NCI-H69 (cell line): ENCODE measurements around the gene CD209.

Source experiments
- DNase-seq: peaks from one replicate; lab custom pipeline; 2025; lab: John Stamatoyannopoulos, UW

CD209 gene

DNA sequence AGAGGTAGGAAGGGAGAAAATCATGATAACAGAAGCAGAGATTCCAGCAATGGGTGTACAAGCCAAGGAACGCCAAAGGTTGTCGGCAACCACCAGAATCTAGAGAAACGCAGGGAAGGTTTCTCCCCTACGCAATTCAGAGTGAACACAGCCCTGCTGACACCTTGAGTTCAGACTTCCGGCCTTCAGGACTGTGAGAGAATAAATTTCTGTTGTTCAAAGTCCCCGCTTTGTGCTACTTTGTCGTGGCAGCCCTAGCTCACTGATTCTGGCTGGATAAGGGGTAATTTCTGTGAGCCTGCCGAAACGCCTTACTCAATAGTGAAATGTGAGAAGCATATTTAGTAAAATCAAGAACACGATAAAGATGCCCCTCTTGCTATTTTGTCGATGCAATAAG lies 10.1 kb downstream of the CD209 start:
- DNase-seq, result no peak

- DNase-seq, result no peak
Observed at GRCh38 chr19:7736148-7736547, 11.2 kb downstream of the CD209 start.

DNA sequence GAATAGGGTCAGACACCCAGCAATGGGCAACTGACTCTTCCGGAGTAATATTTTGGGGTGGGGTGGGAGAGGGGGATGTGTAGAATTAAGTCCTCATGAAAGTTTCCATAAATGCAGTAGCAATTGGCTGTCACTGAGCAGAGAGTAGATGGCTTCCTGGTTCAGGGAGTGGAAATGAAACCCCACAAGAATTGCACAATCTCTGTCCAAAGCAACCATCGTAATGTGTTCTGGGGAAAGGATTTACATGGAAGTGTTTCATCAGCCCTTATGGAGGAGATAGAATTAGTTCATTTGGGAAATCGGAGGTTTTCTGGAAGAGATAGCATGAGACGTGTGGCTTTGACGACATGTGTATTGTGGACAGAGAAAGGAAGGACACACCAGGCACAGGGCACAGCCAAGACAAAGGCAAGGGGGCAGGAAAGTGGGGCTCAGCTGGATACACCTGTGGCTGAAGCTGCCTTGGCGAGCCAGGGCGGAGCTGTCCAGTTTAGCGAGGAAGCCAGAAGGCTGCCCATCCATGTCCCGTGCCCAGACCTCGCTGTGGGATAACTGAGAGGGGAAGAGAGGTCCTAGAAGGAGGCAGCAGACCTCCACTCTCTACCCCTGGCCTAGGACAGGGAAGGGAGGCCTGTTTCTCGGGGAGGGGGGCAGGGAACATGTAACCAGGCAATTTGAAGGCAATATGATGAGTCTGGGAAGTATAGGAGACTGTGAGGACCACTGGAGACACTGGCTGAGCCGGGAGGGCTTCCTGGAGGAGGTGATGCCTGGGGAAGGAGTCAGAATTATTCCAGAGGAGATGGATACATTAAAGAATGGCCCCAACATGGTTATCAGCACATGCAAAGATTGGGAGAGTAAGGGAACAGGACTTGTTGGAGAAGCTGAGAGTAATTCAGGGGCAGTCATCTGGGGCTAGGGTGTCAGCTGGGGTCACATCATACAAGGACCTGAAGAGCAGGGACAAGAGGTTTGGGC lies 12.8 kb downstream of the CD209 start:
- no peak for DNase-seq

DNA sequence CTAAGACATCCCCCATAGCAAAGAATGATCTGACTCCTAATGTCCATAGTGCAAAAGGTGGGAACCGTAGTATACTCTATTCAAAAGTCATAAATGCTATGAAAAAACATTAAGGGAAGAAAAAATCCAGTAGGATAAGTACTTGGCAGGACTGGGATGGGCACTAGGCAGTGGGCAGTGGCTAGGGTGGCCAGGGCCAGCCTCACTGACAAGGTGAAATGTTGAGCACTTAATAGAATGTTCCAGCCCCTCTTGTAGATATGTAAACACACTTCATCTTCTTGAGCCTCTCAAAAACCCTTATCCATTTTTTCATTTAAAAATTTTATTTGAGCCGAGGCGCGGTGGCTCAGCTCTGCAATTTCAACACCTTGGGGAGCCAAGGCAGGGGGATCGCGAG lies 14.0 kb downstream of the CD209 start:
- no peak for DNase-seq

DNA sequence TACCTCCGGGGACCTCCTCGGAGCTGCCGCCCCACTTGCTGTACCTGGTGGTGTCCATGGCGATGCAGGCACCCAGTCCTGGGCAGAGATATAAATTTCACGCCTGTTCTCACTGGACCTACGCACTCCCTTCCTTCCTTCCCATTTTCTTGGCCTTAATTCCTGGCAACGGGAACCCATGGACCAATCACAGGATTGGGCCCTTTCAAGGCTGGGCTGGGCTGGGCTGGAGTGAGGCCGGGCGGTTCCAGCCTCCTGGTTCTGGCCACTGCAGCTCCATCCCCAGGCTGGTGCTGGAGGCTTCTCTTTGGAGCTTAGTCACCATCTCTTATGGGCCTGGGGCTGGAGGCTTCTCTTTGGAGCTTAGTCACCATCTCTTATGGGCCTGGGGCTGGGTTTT lies 15.3 kb downstream of the CD209 start, which contains the start of gene CLEC4G:
Gene CLEC4G (minus strand): TSS at position 66 of the 400 bp plus-strand sequence. CDS start 8 bp downstream, at position 58.
- no peak for DNase-seq

GRCh38 chr19:7731615-7732014 lies 15.7 kb downstream of the CD209 start:
- no peak for DNase-seq

DNA sequence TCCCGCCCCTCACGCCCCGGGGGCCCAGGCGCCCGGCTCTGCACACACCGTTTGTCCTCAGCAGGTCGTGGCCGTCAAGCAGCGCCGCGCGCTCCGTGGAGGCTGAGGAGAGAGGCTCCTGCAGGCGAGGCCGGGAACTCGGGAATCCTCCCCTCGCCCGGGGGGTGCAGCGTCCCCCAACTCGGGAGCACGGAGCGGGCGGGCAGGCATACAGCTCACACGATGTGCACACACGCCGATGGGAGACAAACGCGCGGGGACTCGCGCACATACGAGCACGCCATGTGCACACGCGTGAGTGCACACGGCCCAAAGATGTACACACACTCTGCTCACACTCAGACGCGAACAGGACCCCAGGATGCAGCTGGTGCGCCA lies 16.1 kb downstream of the CD209 start:
- no peak for DNase-seq

DNA sequence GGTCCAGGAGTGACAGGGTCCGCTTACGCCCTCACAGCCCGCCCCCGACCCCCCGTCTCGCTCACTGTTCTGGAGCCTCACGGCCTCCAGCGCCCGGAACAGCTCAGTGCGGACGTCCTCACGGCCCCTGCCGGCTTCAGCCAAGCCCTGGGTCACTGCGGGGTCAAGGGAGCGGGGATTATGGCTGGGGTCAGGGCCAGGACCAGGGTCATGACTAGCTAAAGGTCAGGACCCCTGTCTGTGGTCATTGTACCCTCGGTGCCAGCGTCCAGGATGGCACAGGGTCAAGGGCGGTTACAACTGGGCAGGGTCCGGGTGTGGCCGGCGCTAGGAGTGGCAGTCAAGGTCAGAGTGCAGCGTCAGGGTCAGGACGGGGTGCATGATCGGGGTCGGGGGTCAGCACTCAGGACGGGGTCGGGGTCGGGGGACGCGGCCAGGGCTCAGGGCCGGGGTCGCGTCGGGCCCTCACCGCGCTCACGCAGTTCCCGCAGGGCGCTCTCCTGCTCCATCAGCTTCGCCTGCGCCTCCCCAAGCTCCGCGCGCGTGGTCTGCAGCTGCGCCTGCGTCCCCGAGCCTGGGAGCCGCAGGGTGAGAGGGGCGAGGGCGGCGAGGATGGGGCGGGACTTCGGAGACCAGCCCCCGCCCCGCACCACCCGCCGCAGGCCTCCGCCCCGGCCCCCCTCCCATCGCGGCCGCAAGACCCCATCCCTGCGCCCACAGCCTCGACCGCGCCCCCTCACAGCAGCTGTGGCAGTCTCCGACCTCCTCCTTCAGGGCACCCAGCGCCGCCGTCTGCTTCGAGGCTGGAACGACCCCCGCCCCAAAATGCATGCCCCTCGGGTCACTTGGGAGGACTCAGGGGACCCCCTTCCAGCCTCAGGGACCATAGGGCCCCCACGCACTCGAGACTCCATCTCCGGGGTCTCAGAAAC lies 16.8 kb downstream of the CD209 start:
- DNase-seq, result no peak

DNA sequence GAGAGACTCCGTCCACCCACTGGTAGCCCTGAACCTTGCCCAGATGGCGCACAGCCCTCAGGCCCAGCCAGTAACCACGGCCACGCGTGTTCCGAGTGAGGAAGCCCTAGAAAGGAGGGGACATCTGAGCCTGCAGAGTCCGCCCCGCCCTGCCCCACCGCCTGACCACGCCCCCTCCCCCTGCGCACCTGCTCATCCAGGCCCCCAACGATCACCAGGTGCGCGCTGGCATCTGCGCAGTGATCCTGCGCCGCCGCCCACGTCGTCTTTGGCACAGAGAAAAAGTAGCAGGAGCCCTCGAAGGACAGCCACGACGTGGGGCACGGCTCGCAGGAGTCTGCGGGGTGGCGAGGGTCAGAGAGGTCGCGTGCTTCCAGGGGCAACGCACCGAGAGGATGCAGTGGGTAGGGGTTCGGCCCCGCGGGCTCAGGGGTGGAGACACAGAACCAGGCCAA lies 17.5 kb downstream of the CD209 start:
- peak; percentile 61 for DNase-seq

DNA sequence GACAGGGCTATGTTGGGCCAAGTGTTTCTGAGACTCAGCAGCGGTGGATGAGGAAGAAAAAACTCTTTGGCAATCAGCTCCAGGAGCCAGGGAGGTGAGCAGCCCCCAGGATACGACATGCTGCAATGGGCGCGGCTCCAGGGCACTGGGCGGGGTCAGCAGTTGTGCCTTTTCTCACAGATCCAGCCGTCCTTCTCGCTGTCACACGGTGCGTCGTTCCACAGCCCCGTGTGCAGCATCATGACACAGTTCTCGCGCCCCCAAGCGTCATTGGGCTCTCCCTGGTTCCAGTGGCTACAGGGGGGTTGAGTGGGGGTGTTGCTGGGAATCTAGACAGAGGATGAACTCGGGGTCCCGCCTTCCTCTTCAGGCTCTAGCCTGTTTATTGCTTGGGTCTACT lies 18.1 kb downstream of the CD209 start:
- DNase-seq, result peak; percentile 25

GRCh38 chr19:7725791-7726190 lies 21.5 kb downstream of the CD209 start:
- no peak for DNase-seq

- DNase-seq, result peak; percentile 61
Observed at GRCh38 chr19:7722231-7722651, 25.1 kb downstream of the CD209 start.

- DNase-seq, result peak; percentile 13
Observed at GRCh38 chr19:7720351-7720750, 27.0 kb downstream of the CD209 start.

DNA sequence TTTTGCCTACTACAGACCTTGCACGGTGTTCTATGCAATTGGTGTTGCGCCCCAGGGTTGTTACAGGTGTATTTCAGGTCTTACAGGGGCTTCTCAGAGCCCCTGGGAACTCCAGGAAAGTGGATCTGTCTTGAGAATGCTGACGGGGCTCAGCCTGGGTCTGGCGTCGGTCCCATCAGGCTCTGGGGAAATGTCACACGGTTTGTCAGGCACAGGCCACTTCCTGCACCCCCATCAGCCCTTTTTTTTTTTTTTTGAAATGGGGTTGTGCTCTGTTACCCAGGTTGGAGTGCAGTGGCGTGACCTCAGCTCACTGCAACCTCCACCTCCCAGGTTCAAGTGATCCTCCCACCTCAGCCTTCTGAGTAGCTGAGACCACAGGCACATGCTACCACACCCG lies 28.7 kb downstream of the CD209 start:
- DNase-seq, result no peak

- DNase-seq, result no peak
Observed at GRCh38 chr19:7716762-7717161, 30.6 kb downstream of the CD209 start.

DNA sequence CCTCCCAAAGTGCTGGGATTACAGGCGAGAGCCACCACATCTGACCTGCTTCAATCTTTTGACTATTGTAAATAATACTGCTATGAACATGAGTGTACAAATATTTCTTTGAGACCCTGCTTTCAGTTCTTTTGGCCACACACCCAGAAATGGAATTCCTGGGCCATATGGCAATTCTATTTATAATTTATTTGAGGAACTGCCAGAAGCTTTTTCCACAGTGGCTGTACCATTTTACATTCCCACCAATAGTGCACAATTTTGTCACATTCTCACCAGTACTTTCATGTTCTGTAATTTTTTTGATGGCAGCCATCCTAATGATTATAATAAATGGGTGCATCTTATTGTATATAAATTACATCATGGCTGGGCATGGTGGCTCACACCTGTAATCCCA lies 31.7 kb downstream of the CD209 start:
- DNase-seq, result no peak

GRCh38 chr19:7710616-7711015 lies 36.7 kb downstream of the CD209 start:
- no peak for DNase-seq

DNA sequence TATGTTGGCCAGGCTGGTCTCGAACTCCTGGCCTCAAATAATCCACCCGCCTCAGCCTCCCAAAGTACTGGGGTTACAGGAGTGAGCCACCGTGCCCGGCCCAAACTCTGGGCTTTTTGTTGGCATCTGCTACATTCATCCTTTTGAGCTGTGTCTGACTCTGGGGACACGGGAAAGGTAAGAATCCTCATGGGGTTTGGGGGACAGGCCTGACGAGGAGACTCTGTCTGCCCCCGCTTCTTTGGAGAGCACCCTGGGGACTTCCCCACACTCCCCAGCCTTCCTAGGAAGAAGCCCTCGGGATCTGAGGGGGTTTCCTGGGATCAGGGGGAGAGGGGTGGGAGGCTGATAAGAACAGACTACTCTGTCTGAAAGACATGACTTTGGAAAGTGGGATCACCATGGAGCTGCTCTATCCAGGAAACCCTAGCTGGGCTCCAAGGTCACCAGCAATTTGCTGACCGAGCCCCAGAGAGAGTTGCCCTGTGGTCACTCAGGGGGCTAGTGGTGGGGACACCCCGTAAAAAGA lies 37.3 kb downstream of the CD209 start:
- no peak for DNase-seq

DNA sequence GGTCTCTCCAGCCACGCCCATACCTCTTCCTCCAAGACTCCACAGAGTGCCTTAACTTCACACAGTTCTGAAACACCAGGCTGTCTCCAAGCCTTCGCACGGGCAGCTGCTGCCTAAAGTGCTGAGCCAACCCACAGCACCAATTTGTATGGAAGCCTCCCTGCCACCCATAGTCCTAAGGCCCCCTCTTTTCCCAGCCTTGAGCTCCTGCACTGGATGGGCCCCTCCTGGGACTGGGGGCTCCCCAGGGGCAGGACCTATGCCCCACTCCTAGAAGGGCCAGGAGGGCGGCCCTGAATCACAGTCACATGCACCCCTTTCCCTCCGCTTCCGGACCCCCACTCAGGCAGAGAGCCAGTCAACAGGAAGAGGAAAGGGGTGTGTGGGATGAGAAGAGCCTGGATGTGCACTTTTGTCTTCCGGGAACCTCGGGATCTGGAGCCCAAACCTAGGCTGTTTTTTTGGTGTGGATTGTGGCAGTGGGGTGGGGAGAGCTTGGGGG lies 40.3 kb downstream of the CD209 start:
- DNase-seq, result no peak

GRCh38 chr19:7706188-7706954 lies 41.0 kb downstream of the CD209 start:
- no peak for DNase-seq
